Femur (tissue), 1 donor: ENCODE results near the gene NHEJ1.
A peak's percentile ranks its signal among the peaks of the same experiment; 100 is the strongest.

Source experiments
- DNase-seq: peaks from one replicate; pipeline ENCODE4 v3.0.0-alpha.2; 2017

Gene NHEJ1

DNA sequence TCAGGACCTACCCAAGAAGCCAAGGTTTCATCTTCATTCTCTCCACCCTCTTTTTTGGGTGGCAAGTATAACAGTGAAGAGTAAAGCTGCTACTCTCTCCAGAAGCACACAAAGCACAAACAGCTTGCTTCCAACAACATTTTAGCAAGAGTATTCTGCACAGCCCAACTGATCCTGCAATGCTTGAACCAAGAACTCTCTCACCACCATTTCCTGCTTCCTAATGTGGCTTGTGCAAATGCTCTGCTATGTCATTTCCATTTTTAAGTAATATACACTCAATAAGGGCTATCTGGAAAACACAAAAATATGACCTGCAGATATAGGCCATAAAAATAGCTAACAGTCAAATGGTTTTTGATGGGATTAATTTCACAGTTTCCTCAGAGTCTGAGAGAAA lies 75.8 kb downstream of the NHEJ1 start:
- no peak for DNase-seq

DNA sequence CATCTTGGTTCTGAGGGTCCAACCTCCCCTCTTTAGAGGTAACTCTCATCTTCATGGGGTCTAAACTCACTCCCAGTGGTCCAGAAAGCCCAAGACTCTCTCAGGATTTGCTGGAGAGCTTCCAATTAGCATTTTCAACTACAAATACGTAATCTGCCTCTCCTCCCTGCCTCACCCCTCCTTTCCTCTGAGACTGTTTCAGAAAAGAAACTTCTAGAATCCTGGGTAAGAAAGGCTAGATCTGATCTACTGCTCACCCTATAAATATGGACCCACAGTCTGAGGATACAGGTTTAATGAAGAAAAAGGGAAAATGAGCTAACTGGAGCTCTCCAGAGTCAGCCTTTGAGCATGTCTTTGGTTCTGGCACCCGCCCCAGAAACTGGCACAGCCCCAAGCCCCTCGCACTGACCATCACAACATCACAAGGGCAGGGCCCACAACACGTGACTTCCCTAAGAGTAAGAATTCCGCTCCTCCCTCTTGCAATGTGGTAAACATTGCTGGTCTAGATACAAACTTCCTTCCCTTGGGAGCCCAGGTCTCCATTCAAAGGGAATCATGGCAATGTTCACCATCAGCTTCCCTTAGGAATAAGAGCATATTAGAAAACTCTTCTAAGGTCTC lies 78.2 kb downstream of the NHEJ1 start:
- DNase-seq, result no peak

DNA sequence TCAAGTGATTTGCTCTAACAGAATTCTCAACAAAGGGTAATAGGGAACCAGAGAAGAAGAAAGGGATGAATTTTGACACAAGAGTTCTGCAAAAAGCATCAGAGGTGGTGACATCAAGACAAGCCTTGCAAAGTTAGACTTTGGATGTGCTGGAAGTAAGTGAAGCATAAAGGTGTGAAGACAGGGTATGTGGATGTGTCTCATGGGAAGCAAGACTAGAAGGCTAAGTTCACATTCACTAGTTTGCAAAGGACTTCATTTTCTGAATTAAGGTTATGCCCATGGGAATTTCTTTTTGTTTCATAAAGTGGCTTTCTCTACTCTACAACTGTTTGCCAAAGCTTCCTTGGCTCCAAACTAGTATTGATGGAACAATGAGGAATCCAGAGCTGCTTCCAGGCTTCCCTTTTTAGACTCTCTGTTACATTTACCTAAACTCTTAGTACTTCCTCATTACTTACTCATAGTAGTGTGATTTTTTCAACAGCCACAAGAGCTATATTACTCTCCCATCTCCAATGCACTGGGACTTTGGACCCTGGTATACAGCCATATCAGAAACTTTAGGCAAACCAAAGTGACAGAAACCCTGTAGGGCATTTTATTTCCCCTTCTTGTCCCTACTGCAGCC lies 78.8 kb downstream of the NHEJ1 start:
- no peak for DNase-seq

DNA sequence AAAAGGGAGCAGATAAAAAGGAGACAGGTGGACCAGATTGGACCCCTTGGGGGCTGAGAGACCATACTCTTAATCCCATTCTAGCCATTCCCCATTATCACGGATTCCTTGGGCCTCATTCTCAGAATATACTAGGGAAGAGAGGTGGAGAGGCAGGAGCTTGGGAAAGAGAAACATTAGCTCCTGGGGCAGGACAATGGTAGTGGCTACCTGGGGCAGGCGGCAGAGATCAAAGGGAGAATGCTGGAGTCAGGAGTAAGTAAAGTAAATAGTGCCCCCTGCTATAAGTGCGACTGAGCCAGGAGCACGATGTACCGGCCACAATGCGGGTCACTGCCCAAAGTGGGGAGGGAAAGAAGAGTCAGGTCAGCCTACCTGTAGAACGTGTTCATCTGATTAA lies 79.5 kb downstream of the NHEJ1 start:
- no peak for DNase-seq

DNA sequence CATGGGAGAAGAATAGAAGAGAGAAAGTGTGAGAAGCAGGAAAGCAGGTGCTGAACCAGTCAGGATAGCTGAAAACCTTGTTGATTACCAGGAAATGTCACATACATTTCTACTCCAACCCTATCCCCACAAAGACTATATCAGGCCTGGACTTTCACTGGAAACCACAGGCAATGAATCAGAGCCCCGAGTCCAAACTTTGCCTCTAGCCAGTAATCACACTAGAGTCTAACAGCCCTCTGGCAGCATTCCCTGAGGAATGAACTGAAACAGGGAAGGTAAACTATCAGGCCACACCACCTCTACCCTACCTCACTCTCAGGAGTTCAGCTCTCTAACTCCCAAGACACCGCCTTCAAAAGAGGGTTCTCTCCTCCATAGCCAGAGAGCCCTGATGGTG lies 81.2 kb downstream of the NHEJ1 start:
- no peak for DNase-seq

DNA sequence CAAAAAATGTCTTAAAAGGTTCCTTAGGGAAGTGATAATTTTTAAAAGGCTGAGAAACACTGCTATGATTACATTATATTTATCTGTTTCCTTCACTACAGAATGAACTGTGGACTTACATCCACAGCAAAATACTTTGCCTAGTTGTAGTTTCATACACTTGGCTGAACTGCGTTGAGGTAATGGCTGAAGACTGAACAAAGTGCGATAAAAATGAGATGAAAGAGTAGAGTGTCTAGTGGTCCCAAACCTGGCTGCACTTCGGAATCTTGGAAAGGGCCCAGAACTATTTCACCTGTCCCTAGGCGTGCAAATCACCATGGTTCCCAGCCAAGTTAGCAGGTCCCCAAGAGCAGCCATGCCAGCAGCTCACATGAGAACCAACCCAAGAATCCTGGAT lies 81.7 kb downstream of the NHEJ1 start:
- DNase-seq, result no peak

DNA sequence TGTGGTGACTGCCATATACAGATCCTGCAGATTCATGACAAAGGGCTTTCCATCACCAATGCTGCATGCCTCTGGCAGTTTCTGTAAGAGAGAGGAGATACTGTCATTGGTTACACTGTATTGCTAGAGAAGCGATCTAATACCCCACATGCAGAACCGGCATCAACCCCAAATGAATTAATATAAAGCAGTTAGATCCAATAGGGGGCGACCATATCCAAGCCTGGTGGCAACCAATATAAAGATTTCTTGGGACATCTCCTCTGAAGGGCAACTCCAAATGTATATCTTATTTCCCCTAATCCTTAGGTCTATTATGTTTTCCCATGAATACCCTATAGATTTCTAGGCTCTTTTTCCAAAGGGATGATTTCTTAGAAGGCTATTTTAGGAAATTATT lies 82.5 kb downstream of the NHEJ1 start:
- DNase-seq, result no peak

DNA sequence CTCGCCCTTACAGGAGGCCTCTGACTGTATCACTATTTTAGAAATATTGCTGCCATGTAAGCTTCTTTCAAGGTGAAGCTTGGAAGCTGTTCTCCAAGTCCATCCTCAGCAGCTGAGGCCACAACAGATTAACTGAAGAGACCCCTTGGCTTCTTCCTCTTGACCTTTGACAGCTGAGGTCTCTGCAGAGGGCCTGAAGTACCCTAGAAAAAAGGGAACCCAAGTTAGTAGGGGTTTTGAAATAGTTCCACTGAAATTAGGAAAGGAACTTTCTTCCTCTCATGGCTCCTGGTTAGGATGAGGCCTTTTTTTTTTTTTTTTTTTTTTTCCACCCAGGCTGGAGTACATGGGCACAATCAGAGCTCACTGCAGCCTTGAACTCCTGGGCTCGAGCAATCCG lies 84.4 kb downstream of the NHEJ1 start:
- no peak for DNase-seq

DNA sequence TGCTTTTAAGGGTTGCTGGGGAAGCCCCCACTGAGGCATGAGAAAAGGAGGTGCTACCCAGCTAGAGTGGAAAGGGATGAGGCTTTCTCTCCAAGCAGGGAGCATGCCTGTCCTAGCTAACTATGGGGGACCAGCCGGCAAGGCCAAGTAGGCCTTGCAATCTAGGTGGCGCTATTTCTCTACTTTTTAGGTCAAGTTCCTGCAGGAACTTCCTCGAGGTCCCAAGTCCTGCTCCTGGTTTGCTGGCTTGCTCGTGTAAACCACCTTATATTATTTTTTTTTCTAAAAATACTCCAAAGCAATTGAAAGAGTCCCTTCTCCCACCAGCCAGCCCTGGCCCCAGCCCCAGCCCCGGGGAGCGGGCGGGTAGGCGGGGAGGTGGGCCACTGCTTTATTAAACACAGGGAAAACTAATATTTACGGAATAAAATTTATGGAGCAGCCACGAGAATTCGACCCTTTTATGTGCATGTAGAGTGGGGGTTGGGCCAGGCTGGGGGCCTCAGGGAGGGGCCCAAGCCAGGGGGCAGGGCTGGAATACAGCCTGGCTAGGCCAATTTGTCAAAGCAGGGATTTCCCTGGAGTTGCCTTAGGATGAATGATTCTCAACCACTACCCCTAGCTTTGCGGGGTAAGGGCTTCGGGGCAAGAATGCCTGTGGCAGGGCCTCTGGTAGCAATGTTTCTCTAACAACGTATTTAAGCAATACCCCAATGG lies 87.0 kb downstream of the NHEJ1 start:
- DNase-seq, result peak; percentile 42

DNA sequence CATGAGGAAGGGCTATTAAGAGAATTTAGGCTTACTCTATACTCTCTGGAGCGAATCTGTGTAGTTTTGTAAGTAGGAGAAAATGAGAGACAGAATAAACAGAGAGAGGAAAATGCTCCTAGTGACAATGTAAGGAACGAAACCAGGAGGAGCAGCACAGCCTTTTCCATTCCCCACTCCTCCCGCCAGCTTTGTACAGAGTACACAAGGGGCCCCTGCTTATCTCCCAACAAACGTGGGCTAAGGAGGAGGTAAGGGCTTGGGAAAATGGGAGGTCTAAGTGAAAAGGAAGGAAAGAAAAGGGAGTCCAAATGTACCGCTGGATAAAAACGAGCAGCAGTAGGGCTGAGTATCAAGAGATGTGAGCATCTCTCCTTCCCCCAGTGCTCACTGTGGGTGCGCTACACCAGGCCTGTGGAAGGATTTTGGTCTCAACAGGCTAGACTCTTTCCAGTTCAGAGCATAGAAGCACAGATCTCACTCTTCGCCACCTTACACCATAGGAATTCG lies 87.8 kb downstream of the NHEJ1 start:
- DNase-seq, result no peak

DNA sequence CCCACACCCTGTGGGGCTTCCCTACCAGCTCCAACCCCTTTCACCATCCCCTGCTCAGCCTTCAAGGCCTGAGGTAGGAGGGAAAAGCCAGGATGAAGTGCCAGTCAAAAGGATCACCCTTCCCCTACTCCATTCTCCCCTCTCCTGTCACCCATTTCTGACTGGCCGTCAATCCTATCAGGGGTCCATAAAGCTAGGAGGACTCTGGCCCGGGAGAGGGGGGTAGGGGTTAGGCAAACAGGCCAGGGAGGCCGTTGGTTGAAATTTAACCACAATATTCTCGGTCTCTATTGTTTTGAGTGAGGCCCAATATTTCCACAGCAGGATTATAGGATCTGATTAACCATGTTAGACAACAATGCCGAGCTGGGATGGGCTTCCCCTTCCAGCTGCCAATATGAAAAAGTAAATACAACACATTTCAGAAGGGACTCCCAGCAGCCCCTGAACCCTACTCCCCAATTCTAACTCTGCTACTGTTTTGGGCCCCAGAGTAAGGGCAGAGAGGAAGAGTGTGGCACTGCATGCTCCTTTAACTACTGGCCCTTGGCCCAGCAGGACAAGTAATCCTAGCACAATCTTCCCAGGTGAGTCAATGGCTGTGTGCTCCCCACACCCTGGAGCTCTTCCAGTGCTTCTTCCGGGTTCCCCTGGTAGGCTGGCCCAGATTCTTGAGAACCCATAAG lies 89.3 kb downstream of the NHEJ1 start:
- no peak for DNase-seq

DNA sequence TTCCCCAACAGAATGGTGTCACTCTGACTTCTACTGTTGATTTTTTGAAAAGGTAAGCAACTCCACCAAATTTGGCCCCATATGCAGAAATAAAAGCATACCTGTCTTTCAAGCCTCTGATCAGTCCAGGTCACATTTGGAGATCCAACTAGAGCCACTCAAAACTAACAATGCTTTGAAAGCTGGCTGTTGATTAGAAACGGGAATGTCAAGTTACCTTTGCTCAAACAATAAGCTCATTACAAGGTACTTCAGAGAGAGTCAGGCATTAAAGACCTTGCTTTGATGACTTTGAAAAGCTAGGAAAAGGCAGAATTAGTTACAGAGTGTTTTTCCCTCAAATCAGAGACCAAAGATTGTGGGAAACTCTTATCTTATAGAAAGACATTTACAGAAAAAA lies 95.1 kb downstream of the NHEJ1 start:
- no peak for DNase-seq

DNA sequence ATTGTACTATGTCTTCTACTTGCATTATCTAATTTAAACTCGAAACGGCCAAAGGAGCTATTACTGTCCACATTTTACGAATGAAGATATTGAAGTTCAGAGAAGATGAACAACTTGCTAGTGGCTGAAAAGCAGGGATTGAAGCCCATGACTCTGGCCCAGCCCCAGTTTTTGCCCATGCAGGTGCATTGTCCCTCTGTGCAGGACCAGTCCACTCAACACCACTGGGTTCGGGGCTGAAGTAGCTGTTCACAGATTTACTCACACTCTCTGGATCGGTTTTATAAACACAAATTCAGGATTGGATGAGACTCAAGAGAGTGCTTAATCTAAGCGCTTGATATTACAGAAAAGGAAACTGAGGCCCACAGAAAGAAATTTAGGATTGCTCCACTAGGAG lies 98.5 kb downstream of the NHEJ1 start:
- no peak for DNase-seq

DNA sequence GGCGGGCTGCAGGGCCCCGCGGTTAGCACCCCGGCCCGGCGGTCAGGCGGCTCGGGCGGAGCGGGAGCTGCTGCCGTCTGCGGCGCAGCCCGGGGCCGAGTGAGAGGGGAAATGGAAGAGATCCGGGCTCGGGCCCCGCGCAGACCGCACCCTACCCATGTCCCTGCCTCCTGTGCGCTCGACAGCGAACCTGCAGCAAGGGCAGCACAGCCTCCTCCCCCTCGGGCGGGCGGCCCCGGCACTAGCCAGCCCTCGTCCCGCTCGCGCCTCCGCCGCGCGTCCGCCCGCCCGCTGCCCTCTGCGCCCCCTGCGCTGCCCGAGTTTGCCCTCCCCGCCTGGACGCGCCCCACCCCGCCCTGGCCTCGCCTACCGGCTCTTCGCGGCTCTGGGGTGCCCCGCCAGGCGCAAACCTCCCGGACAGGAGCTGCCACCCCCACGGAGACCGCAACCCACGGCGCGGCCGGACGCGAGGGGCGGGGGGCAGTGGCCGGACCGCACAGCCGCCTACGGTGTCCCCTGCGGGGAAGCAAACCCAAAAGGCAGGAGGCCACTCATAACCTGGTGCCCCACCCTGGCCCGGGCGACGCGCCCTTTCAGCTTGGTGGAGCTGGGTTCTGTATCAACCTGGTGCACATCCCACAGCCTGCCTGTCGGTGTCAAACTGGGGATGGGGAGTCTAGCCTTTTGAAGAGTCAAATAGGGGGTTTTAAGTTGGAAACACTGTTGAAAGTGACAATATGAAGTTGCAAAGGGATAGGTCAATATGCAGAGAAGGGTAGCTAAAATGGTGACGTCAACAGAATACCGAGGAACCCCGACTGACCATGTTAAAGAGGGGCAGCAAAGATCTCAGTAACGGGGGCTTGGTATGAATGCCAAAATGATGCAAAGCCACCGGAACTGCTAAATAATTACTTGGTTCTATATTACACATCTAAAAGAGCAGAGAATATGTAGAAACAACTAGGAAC lies 99.5 kb downstream of the NHEJ1 start, which contains the start of gene IHH:
Gene IHH (minus strand): TSS at position 101 of the 971 bp plus-strand sequence. CDS start 454 bp downstream, outside the sequence.
- DNase-seq, result no peak

DNA sequence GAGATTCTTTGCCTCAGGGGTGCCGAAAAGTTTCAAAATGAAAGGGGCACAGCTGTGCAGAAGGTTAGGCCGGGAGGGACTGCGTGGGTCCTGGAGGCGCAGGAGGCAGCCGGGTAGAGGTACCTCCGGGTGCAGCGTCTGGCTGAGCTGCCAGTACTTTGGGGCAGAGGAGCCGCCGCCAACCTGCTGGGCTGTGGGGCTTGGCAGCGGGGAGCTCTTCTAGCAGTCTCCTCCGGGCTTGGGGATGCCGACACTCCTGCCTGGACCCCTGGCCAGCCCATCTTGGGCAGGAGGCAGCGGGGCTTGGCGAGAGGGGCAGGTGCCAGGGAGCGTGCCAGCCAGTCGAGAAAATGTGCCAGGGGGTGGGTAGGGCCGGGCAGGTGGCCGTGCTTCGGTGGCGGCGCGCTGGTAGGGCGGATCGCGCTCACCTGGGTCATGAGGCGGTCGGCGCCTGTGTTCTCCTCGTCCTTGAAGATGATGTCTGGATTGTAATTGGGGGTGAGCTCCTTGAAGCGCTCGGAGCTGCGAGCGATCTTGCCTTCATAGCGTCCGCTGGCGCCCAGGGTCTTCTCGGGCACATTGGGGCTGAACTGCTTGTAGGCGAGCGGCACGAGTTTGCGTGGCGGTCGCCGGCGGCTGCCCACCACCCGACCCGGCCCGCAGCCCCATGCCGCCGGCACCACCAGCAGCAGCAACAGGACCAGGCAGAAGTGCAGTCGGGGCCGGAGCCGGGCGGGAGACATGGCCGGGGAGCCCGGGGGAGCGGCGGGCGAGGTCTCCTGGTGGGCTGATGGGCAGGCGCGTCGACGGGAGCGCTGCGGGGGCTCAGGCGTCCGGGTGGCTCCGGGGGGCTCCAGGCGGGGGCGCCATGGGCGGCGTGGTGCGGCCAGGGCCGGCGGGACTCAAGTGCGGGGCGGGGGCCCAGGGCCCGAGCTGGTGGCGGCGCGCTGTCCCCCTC lies 100.6 kb downstream of the NHEJ1 start:
- no peak for DNase-seq

DNA sequence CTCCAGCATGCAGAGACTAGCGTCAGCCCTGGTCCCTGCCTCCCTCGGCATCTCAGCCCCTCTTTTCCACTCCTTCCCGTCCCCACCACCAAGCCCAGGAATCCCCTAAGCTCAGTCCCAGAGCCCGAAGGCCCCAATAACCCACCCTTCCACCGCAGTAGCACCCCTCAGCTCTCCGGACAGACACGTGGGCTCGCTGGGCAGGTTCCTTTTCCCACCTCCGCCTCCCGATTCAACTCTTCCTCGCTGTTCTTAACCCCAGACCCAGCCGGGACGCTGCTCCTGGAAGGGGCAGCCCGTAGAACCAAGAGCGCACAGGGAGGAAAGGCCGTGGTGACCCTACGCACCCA lies 101.3 kb downstream of the NHEJ1 start:
- DNase-seq, result no peak

DNA sequence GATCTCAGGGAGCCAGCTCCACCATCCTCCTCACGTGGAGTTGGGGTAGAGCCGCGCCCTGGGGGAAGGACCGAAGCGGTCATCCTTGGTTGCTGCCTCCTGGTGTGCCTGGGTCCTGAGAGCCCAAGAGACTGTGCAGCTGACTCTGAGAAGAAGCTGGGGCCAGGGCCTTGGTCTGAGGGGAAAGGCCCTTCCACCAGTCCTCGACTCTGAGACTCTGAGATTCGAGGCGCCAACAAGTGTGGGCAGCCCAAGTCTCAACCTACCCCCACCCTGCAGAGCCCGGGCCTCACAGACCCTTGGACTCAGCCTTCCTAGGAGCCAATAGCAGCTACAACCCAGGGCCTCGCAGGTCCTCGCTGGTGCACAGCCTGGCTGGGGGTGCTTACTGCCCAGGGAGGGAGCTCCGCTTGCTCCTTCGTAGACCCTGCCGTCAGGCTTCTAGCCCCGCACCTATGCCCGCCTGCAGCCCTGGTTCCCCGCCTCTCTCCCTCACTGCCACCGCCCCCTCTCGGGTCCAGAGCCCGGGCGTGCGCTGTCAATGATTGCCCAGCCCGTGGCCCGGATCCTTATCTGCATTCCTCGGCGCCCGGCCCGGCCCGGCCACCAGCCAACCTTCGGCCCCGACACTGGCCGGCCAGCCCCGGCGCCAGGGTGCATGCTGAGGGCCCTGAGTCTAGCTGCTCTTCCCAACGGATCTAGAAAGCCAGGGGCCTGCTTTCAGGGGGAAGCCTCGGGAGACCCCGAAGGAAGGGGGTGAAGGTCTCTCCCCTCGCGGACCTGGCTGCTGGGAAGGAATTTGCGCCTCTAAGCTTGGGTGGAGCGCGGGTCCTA lies 101.9 kb downstream of the NHEJ1 start:
- no peak for DNase-seq

DNA sequence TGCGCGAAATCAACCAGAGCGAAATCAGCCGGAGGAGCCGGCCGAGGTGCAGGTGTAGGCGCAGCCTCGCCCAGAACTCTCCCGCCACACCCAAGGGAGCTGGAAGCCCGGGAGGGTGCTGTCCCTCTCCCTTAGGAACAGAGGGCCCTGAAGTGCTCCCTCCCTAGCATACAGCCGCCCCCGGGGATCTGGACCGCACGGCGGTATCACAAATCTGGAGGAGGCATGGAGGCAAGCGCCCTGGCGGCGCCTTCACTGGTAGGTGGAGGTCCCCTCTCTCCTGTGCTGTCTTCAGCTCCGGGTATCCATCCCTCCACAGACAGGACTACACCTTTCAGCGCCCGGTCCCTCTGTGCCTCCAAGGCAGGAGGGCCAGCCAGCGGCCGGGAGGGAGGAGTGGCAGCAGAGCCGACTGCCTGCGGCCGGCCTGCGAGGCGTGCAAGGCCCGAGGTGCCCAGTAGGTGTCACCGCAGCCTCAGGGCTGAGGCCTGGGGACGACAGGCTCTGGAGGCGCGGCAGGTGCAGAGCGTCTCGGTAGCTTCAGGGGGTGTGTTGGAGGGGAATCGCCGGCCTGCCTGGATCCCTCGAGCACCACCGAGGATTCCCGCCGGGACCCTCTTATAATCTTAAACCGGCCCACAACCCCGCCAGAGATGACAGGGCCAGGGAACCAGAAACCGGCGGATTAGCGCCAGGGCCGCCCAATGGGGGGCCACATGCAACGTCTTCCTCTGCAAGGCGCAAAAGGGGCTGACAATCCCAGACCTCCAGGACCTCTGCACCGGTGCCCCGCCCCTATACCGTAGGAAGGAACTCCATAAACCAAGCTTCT lies 102.7 kb downstream of the NHEJ1 start:
- peak; percentile 81 for DNase-seq
